Upper lobe of left lung (tissue), 4 donors: ENCODE data around the gene SCYGR1.

Experiments
- POLR2A ChIP-seq, 4 donors: fragments of 450-650 bp; IDR thresholded peaks; one replicate each; pipeline ENCODE4 v1.5.1; 2016 to 2017; ENCODE audit warnings: antibody characterized with exemption in 4 of 4, mild to moderate bottlenecking in 2 of 4
- TF ChIP-seq, protein P1 (sequence below), 6 experiments: fragments of 450-650 bp in 4 of 6; fragments of 200-600 bp in 2 of 6; sonication (generic) in 2 of 6; IDR thresholded peaks; one replicate each; pipeline ENCODE4 v1.5.1; 2016 to 2019; ENCODE audit warnings: antibody characterized with exemption in 6 of 6

GRCh38 chr2:227416701-227417100 is 29.0 kb upstream of the SCYGR1 start:
- no peak for TF ChIP-seq POLR2A (IDR thresholded peaks at IDR 0.05)
- TF ChIP-seq, protein P1, sequence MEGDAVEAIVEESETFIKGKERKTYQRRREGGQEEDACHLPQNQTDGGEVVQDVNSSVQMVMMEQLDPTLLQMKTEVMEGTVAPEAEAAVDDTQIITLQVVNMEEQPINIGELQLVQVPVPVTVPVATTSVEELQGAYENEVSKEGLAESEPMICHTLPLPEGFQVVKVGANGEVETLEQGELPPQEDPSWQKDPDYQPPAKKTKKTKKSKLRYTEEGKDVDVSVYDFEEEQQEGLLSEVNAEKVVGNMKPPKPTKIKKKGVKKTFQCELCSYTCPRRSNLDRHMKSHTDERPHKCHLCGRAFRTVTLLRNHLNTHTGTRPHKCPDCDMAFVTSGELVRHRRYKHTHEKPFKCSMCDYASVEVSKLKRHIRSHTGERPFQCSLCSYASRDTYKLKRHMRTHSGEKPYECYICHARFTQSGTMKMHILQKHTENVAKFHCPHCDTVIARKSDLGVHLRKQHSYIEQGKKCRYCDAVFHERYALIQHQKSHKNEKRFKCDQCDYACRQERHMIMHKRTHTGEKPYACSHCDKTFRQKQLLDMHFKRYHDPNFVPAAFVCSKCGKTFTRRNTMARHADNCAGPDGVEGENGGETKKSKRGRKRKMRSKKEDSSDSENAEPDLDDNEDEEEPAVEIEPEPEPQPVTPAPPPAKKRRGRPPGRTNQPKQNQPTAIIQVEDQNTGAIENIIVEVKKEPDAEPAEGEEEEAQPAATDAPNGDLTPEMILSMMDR (IDR thresholded peaks at IDR 0.05): no peak
